Measurements from ENCODE around the gene PPP1R16B.

Gene PPP1R16B

DNA sequence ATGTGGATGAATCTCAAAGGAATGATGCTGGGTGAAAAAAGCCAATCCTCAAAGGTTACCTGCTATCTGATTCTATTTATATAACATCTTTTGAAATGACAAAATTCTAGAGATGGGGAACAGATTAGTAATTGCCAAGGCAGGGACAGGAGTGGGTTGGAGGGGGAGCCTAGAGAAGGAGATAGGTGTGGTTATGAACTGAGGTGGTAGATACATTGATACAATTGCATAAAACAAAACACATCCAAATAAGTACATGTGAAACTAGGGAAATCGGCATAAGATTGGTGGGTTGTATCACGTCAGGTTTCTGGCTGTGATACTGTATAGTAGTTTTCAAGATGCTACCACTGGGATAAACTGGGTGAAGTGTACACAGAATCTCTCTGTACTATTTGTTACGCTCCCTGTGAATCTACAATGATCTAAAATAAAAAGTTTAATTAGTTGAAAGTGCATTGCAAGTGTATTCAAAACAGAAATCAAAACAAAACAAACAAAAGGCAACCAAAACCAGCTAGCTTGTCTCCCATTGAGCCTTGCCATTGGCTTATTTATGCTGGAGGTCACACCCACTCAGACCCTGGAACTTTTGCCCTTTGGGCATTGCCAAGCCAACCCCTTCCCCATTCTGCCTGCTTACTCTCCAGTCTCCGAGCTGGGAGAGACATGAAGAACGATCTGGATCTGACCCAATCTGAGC lies 27.8 kb downstream of the PPP1R16B start:
- Histone ChIP-seq H3K4me3 (ENCODE audit: insufficient read length, low read depth) (no peak overlapping the region), H3K9me3 (ENCODE audit: insufficient read depth, low read length) (no peaks in the 10 kb centered on the region), H3K9ac (ENCODE audit: insufficient read length, low read depth) (no peak overlapping the region), H3K36me3 (ENCODE audit: insufficient read depth, insufficient read length, low read length) (peaks cover 7% of the 10 kb centered on the region), H3K27me3 (ENCODE audit: insufficient read depth, insufficient read length) (no peaks in the 10 kb centered on the region), H3K4me1 (ENCODE audit: insufficient read depth, insufficient read length) (no peaks in the 10 kb centered on the region)
- no peak for DNase-seq (ENCODE audit: low read depth, low spot score)
- TF ChIP-seq SUZ12 (IDR thresholded peaks at IDR 0.05; ENCODE audit: extremely low read depth, insufficient read depth, insufficient read length) (no peak), YY1 (IDR thresholded peaks at IDR 0.05; ENCODE audit: insufficient read depth, insufficient read length) (no peak), ZNF274 (IDR thresholded peaks at IDR 0.05; ENCODE audit: low read depth, low read length) (no peak)

DNA sequence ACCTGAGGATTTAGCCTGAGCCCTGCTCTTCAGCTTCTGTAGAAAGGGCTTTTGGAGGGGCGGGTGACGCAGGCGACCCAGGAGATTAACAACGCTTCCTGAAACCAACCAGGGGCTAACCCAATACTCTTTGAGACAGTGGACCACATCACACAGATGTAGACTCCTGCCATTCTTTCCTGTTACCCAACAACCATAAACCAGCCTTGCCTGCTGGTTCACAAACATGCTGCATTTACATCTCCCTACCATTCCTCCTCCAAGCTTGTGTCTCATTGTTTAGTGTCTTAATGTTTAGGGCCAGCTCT lies 28.3 kb downstream of the PPP1R16B start:
- Histone ChIP-seq H3K27me3 (ENCODE audit: insufficient read depth, insufficient read length) (no peaks in the 10 kb centered on the region), H3K4me1 (ENCODE audit: insufficient read depth, insufficient read length) (no peaks in the 10 kb centered on the region), H3K36me3 (ENCODE audit: insufficient read depth, insufficient read length, low read length) (peaks cover 7% of the 10 kb centered on the region), H3K9ac (ENCODE audit: insufficient read length, low read depth) (no peak overlapping the region), H3K9me3 (ENCODE audit: insufficient read depth, low read length) (no peaks in the 10 kb centered on the region), H3K4me3 (ENCODE audit: insufficient read length, low read depth) (no peak overlapping the region)
- TF ChIP-seq YY1 (IDR thresholded peaks at IDR 0.05; ENCODE audit: insufficient read depth, insufficient read length): no peak
- TF ChIP-seq SUZ12 (IDR thresholded peaks at IDR 0.05; ENCODE audit: extremely low read depth, insufficient read depth, insufficient read length): no peak
- no peak for TF ChIP-seq ZNF274 (IDR thresholded peaks at IDR 0.05; ENCODE audit: low read depth, low read length)
- no peak for DNase-seq (ENCODE audit: low read depth, low spot score)

DNA sequence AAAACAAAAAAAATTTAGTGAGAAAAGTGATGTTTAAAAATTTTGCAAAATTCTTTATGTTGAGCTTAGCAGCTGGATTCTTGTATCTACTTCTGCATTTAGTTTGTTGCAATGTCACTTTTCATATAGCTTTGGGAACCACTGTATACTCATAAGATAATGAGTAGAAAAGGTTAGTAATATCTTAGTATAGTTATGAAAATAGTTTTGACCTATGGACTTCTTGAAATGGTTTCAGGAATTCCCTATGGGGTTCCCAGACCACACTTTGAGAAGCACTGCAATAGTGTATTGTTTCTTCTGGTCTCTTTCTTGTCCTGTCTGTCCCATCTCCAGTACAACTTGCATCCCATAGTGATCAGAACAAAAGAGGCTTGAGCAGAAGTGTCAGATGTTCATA lies 29.4 kb downstream of the PPP1R16B start:
- Histone ChIP-seq H3K4me1 (ENCODE audit: insufficient read depth, insufficient read length) (no peaks in the 10 kb centered on the region), H3K4me3 (ENCODE audit: insufficient read length, low read depth) (no peak overlapping the region), H3K9ac (ENCODE audit: insufficient read length, low read depth) (no peak overlapping the region), H3K27me3 (ENCODE audit: insufficient read depth, insufficient read length) (no peaks in the 10 kb centered on the region), H3K9me3 (ENCODE audit: insufficient read depth, low read length) (no peaks in the 10 kb centered on the region), H3K36me3 (ENCODE audit: insufficient read depth, insufficient read length, low read length) (peaks cover 6% of the 10 kb centered on the region)
- TF ChIP-seq YY1 (IDR thresholded peaks at IDR 0.05; ENCODE audit: insufficient read depth, insufficient read length): no peak
- no peak for TF ChIP-seq SUZ12 (IDR thresholded peaks at IDR 0.05; ENCODE audit: extremely low read depth, insufficient read depth, insufficient read length)
- no peak for TF ChIP-seq ZNF274 (IDR thresholded peaks at IDR 0.05; ENCODE audit: low read depth, low read length)
- DNase-seq (ENCODE audit: low read depth, low spot score): no peak

DNA sequence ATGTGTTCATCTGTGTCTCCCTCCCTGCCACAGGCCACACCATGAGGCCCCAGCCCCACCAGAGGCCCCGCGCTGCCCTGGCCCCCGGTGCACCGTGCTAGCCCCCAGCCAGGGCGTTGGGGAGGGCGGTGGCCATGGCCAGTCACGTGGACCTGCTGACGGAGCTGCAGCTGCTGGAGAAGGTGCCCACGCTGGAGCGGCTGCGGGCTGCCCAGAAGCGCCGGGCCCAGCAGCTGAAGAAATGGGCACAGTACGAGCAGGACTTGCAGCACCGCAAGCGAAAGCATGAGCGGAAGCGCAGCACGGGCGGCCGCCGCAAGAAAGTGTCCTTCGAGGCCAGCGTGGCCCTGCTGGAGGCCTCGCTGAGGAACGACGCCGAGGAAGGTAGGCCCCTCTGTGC lies 30.3 kb downstream of the PPP1R16B start:
- Histone ChIP-seq H3K4me1 (ENCODE audit: insufficient read depth, insufficient read length) (peaks cover 6% of the 10 kb centered on the region), H3K9me3 (ENCODE audit: insufficient read depth, low read length) (no peaks in the 10 kb centered on the region), H3K4me3 (ENCODE audit: insufficient read length, low read depth) (no peak overlapping the region), H3K27me3 (ENCODE audit: insufficient read depth, insufficient read length) (no peaks in the 10 kb centered on the region), H3K9ac (ENCODE audit: insufficient read length, low read depth) (no peak overlapping the region), H3K36me3 (ENCODE audit: insufficient read depth, insufficient read length, low read length) (peaks cover 3% of the 10 kb centered on the region)
- no peak for TF ChIP-seq SUZ12 (IDR thresholded peaks at IDR 0.05; ENCODE audit: extremely low read depth, insufficient read depth, insufficient read length)
- no peak for TF ChIP-seq ZNF274 (IDR thresholded peaks at IDR 0.05; ENCODE audit: low read depth, low read length)
- TF ChIP-seq YY1 (IDR thresholded peaks at IDR 0.05; ENCODE audit: insufficient read depth, insufficient read length): no peak
- DNase-seq (ENCODE audit: low read depth, low spot score): no peak

DNA sequence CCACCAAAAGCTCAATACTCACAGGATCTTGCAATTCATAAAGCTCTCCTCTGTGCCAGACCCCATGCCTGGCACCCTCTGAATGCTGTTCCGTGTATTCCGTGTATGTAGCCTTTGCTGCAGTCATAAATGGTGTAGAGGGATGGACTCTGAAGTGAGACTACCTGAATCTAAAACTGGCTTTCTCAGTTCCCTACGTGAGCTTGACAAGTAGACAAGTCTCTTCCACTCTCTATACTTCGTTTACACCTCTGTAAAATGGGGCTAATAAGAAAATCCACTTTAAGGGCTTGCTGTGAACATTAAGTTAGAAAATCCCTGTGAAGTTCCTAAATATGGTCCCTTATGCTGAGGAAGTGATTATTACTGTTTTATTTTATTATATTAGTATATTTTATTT lies 31.5 kb downstream of the PPP1R16B start:
- no peak for DNase-seq (ENCODE audit: low read depth, low spot score)
- Histone ChIP-seq H3K9me3 (ENCODE audit: insufficient read depth, low read length) (no peaks in the 10 kb centered on the region), H3K9ac (ENCODE audit: insufficient read length, low read depth) (no peak overlapping the region), H3K4me1 (ENCODE audit: insufficient read depth, insufficient read length) (peaks cover 6% of the 10 kb centered on the region), H3K27me3 (ENCODE audit: insufficient read depth, insufficient read length) (no peaks in the 10 kb centered on the region), H3K36me3 (ENCODE audit: insufficient read depth, insufficient read length, low read length) (peaks cover 3% of the 10 kb centered on the region), H3K4me3 (ENCODE audit: insufficient read length, low read depth) (no peak overlapping the region)
- TF ChIP-seq ZNF274 (IDR thresholded peaks at IDR 0.05; ENCODE audit: low read depth, low read length) (no peak), SUZ12 (IDR thresholded peaks at IDR 0.05; ENCODE audit: extremely low read depth, insufficient read depth, insufficient read length) (no peak), YY1 (IDR thresholded peaks at IDR 0.05; ENCODE audit: insufficient read depth, insufficient read length) (no peak)

DNA sequence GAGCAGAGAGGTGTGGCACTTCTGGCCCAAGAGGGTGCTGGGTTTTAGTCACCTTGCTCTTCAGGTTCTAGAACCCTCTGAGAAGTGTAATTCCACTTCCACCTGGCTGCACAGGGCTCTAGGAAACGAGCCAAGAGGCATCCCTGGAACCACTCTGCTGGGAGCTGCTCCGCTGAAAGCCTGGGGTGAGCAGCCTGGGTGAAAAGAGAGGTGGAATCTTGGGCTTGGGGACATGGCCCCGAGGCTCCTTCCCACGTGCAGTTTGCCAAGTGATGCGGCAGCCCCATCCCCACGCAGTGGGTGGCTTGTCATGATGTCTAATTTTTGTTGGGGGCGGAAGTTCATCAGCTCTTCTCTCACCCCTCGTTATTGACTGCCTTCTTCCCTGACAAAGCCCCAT lies 32.8 kb downstream of the PPP1R16B start:
- Histone ChIP-seq H3K36me3 (ENCODE audit: insufficient read depth, insufficient read length, low read length) (peaks cover 3% of the 10 kb centered on the region), H3K9me3 (ENCODE audit: insufficient read depth, low read length) (no peaks in the 10 kb centered on the region), H3K9ac (ENCODE audit: insufficient read length, low read depth) (no peak overlapping the region), H3K4me1 (ENCODE audit: insufficient read depth, insufficient read length) (peaks cover 6% of the 10 kb centered on the region), H3K27me3 (ENCODE audit: insufficient read depth, insufficient read length) (no peaks in the 10 kb centered on the region), H3K4me3 (ENCODE audit: insufficient read length, low read depth) (no peak overlapping the region)
- no peak for DNase-seq (ENCODE audit: low read depth, low spot score)
- TF ChIP-seq ZNF274 (IDR thresholded peaks at IDR 0.05; ENCODE audit: low read depth, low read length): no peak
- TF ChIP-seq YY1 (IDR thresholded peaks at IDR 0.05; ENCODE audit: insufficient read depth, insufficient read length): no peak
- no peak for TF ChIP-seq SUZ12 (IDR thresholded peaks at IDR 0.05; ENCODE audit: extremely low read depth, insufficient read depth, insufficient read length)

DNA sequence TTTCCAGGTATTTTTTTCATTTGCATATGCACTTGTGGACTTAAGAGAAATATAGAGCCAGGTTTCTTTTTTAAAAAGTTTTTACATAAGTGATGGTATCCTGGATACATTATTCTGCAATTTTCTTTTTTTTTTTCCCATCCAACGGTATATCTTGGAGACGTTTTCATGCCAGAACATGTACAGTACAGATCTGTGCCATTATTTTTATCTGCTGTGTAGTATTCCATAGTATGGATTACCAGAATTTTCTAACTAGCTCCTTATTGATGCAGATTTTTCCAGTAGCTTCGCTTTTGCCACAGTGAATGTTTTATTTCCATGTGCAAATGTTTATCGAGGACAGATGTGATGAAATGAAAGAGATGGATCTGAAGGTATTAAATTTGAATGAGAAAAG lies 34.1 kb downstream of the PPP1R16B start:
- Histone ChIP-seq H3K27me3 (ENCODE audit: insufficient read depth, insufficient read length) (no peaks in the 10 kb centered on the region), H3K4me3 (ENCODE audit: insufficient read length, low read depth) (no peak overlapping the region), H3K9me3 (ENCODE audit: insufficient read depth, low read length) (no peaks in the 10 kb centered on the region), H3K36me3 (ENCODE audit: insufficient read depth, insufficient read length, low read length) (peaks cover 3% of the 10 kb centered on the region), H3K4me1 (ENCODE audit: insufficient read depth, insufficient read length) (peaks cover 6% of the 10 kb centered on the region), H3K9ac (ENCODE audit: insufficient read length, low read depth) (no peak overlapping the region)
- DNase-seq (ENCODE audit: low read depth, low spot score): no peak
- no peak for TF ChIP-seq SUZ12 (IDR thresholded peaks at IDR 0.05; ENCODE audit: extremely low read depth, insufficient read depth, insufficient read length)
- TF ChIP-seq ZNF274 (IDR thresholded peaks at IDR 0.05; ENCODE audit: low read depth, low read length): no peak
- TF ChIP-seq YY1 (IDR thresholded peaks at IDR 0.05; ENCODE audit: insufficient read depth, insufficient read length): no peak

Measured in NT2/D1 (cell line).